Measurements from ENCODE around the gene NEDD8.

GRCh38 chr14:24252289-24253124 is 20.3 kb upstream of the NEDD8 start:
- TF ChIP-seq POLR2AphosphoS5 (IDR thresholded peaks at IDR 0.05; ENCODE audit: low read depth) (no peak), CTCF (conservative IDR thresholded peaks at IDR 0.05; ENCODE audit: low read depth in 2 of 2) (no peak), REST (IDR thresholded peaks at IDR 0.05; ENCODE audit: unreplicated experiment) (no peak), EZH2 (IDR thresholded peaks at IDR 0.05; ENCODE audit: low read depth, unreplicated experiment) (no peak), ETS1 (IDR thresholded peaks at IDR 0.05) (no peak), EZH2phosphoT487 (IDR thresholded peaks at IDR 0.05; ENCODE audit: unreplicated experiment) (no peak), JUNB (IDR thresholded peaks at IDR 0.05; ENCODE audit: unreplicated experiment) (no peak), STAT1 (IDR thresholded peaks at IDR 0.05; ENCODE audit: unreplicated experiment) (no peak), CREB1 (CRISPR knock-in tag; IDR thresholded peaks at IDR 0.05; ENCODE audit: low read depth) (no peak), NANOG (IDR thresholded peaks at IDR 0.05; ENCODE audit: borderline replicate concordance) (no peak), ZNF114 (CRISPR knock-in tag; IDR thresholded peaks at IDR 0.05) (no peak), ZNF462 (CRISPR knock-in tag; IDR thresholded peaks at IDR 0.05) (no peak), ZNF331 (CRISPR knock-in tag; IDR thresholded peaks at IDR 0.05; ENCODE audit: low read depth) (no peak)

Measured in GM23338 (cell line).